HG02970 (cell line): ENCODE measurements around the gene NR3C1.

Source experiments
- ATAC-seq: cut with Tn5 transposase; IDR thresholded peaks from one replicate; pipeline ENCODE4 v1.9.1; 2021; ENCODE audit warnings: mild to moderate bottlenecking, moderate library complexity, moderate number of reproducible peaks; ENCODE audit not compliant: unreplicated experiment, low FRiP score

Gene NR3C1

GRCh38 chr5:143372187-143372829 is 31.2 kb downstream of the NR3C1 start:
- ATAC-seq, result no peak

GRCh38 chr5:143370440-143370839 is 33.0 kb downstream of the NR3C1 start:
- ATAC-seq, result no peak

GRCh38 chr5:143364061-143364460 is 39.4 kb downstream of the NR3C1 start:
- ATAC-seq, result no peak

GRCh38 chr5:143362664-143363227 is 40.7 kb downstream of the NR3C1 start:
- no peak for ATAC-seq

- no peak for ATAC-seq
Observed at GRCh38 chr5:143361438-143361837, 42.0 kb downstream of the NR3C1 start.

- ATAC-seq, result no peak
Observed at GRCh38 chr5:143360755-143361154, 42.7 kb downstream of the NR3C1 start.

- ATAC-seq, result no peak
Observed at GRCh38 chr5:143359869-143360268, 43.6 kb downstream of the NR3C1 start.

- no peak for ATAC-seq
Observed at GRCh38 chr5:143356855-143357583, 46.5 kb downstream of the NR3C1 start.

- ATAC-seq, result no peak
Observed at GRCh38 chr5:143355710-143356109, 47.8 kb downstream of the NR3C1 start.

GRCh38 chr5:143354025-143354424 is 49.5 kb downstream of the NR3C1 start:
- no peak for ATAC-seq

GRCh38 chr5:143352691-143353090 is 50.8 kb downstream of the NR3C1 start:
- ATAC-seq, result no peak

- no peak for ATAC-seq
Observed at GRCh38 chr5:143350751-143351602, 52.5 kb downstream of the NR3C1 start.

- no peak for ATAC-seq
Observed at GRCh38 chr5:143350341-143350740, 53.1 kb downstream of the NR3C1 start.

GRCh38 chr5:143349177-143349576 is 54.3 kb downstream of the NR3C1 start:
- ATAC-seq, result no peak

GRCh38 chr5:143347698-143348344 is 55.7 kb downstream of the NR3C1 start:
- no peak for ATAC-seq

GRCh38 chr5:143347046-143347445 is 56.4 kb downstream of the NR3C1 start:
- ATAC-seq, result no peak

- no peak for ATAC-seq
Observed at GRCh38 chr5:143345671-143346440, 57.6 kb downstream of the NR3C1 start.

GRCh38 chr5:143343042-143343441 is 60.4 kb downstream of the NR3C1 start:
- ATAC-seq, result no peak

DNA sequence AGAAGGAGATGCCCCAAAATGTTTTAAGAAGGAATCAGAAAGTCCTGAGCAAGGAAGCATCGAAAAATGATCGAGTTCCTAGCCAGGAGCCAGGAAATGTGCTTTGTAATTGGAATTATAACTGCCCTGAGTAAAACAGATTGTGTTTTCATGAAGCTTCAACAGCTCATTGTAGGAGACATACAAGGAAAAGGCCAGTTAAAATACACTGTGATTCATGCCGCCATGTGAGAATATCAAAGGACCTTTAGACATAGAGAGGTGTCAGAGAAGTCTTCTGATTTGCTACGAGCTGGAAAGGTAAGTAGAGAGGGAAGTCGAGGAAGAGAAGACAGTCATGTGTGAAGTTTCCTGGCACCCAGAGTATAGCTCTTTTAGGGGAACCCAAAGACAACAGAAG is 60.9 kb downstream of the NR3C1 start:
- ATAC-seq, result no peak
